Fibroblast of lung (primary cell): ENCODE results near the gene FOLR2.

Source experiments
- CTCF ChIP-seq, 2 donors: IDR thresholded peaks in 1 of 2; conservative IDR thresholded peaks in 1 of 2; 1 replicate in 1 of 2; 2 replicates in 1 of 2; pipeline ENCODE4 v1.5.1; 2011 to 2012; ENCODE audit warnings: low read length in 2 of 2, control low read depth in 1 of 2, inconsistent platforms in 1 of 2, low read depth in 1 of 2, mild to moderate bottlenecking in 1 of 2
- EZH2 ChIP-seq: IDR thresholded peaks from 2 replicates; pipeline ENCODE4 v1.5.1; 2012; ENCODE audit warnings: low read length, control low read depth, mild to moderate bottlenecking; ENCODE audit errors: missing control alignments

GRCh38 chr11:72253392-72253791, 36.8 kb downstream of the FOLR2 start:
- TF ChIP-seq CTCF (conservative IDR thresholded peaks at IDR 0.05 in 1 of 2, IDR thresholded peaks at IDR 0.05 in 1 of 2; ENCODE audit: low read depth in 1 of 2, low read length in 2 of 2) = no peak
- no peak for TF ChIP-seq EZH2
